ENCODE data around the gene CTNNBIP1.

Gene CTNNBIP1

DNA sequence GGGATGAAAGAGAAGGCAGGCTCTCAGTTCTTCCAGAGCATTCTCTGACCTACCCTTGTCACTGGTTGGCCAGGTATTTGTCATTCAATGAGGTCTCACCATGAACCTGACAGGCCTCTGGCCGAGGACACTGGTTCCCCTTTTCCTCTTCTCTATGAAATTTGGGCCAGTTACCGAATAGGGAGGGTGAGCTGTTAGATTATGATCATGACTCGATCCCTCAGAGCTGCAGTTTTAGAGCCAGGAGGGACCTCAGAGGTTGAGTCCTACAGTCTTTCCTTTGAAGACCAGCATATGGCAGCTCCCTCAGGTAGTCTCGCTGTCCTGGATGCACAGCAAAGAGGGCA is 56.8 kb downstream of the CTNNBIP1 start:
- no peaks in the 10 kb centered on the region for H3K27me3 ChIP-seq (replicated peaks)
- H3K36me3 ChIP-seq (replicated peaks) = no peaks in the 10 kb centered on the region
- in situ Hi-C loops (cut with HindIII; ENCODE audit: low pct_ligation_motif_present, low sequenced_read_pairs) = no loop called here
- no peak overlapping the region for H3K27ac ChIP-seq
- DNase-seq = no peak
- TF ChIP-seq, protein P1, sequence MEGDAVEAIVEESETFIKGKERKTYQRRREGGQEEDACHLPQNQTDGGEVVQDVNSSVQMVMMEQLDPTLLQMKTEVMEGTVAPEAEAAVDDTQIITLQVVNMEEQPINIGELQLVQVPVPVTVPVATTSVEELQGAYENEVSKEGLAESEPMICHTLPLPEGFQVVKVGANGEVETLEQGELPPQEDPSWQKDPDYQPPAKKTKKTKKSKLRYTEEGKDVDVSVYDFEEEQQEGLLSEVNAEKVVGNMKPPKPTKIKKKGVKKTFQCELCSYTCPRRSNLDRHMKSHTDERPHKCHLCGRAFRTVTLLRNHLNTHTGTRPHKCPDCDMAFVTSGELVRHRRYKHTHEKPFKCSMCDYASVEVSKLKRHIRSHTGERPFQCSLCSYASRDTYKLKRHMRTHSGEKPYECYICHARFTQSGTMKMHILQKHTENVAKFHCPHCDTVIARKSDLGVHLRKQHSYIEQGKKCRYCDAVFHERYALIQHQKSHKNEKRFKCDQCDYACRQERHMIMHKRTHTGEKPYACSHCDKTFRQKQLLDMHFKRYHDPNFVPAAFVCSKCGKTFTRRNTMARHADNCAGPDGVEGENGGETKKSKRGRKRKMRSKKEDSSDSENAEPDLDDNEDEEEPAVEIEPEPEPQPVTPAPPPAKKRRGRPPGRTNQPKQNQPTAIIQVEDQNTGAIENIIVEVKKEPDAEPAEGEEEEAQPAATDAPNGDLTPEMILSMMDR (IDR thresholded peaks at IDR 0.05; ENCODE audit: low read depth, low read length, missing control alignments) = no peak
- H3K4me3 ChIP-seq (ENCODE audit: low read depth, low read length) = no peak overlapping the region

GRCh38 chr1:9852410-9853248 is 57.4 kb downstream of the CTNNBIP1 start:
- DNase-seq = peak; percentile 54
- Histone ChIP-seq H3K27me3 (replicated peaks) (no peaks in the 10 kb centered on the region), H3K27ac (no peak overlapping the region), H3K4me3 (ENCODE audit: low read depth, low read length) (no peak overlapping the region), H3K36me3 (replicated peaks) (no peaks in the 10 kb centered on the region)
- in situ Hi-C loops (cut with HindIII; ENCODE audit: low pct_ligation_motif_present, low sequenced_read_pairs) = no loop called here
- TF ChIP-seq, protein P1 (IDR thresholded peaks at IDR 0.05; ENCODE audit: low read depth, low read length, missing control alignments) = no peak

GRCh38 chr1:9852004-9852403 is 58.1 kb downstream of the CTNNBIP1 start:
- H3K27me3 ChIP-seq (replicated peaks) = no peaks in the 10 kb centered on the region
- DNase-seq = no peak
- in situ Hi-C loops (cut with HindIII; ENCODE audit: low pct_ligation_motif_present, low sequenced_read_pairs) = no loop called here
- TF ChIP-seq, protein P1 (IDR thresholded peaks at IDR 0.05; ENCODE audit: low read depth, low read length, missing control alignments) = no peak
- H3K27ac ChIP-seq = no peak overlapping the region
- no peak overlapping the region for H3K4me3 ChIP-seq (ENCODE audit: low read depth, low read length)
- no peaks in the 10 kb centered on the region for H3K36me3 ChIP-seq (replicated peaks)

DNA sequence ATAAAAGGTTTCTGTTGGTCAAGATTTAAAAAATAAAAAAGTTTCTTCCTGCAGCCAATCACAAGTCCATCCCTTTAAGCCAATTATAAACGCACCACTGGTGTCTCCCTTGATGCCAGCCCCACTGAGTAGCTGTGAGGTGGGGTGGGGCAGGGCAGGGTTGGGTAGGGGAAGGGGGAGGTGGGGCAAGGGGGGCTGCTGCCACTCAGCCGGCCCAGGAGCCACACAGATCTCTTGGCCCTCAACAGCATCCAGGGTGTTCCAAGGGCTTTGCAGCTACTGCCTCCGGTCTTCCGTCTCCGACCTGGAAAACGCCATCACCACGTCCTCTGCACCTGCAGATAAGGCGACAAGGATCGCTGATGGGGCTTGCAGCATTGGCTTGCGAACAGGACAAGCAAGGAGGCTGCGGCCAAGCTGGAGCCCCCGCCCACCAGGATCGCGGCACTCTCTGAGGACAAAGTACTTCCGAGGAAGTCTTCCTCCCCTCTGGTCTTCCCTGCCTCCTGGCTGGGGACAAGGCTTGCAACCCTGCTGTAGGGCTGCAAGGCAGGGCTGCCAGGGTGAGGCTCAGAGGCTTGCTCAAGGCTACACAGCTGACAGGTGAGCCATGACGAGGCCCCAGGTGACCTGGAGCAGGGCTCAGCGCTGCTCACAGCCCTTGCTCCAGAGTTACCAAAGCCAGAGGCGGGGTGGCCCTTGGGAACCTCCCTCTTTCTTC is 59.5 kb downstream of the CTNNBIP1 start:
- H3K4me3 ChIP-seq (ENCODE audit: low read depth, low read length) = no peak overlapping the region
- in situ Hi-C loops (cut with HindIII; ENCODE audit: low pct_ligation_motif_present, low sequenced_read_pairs) = no loop called here
- H3K36me3 ChIP-seq (replicated peaks) = no peaks in the 10 kb centered on the region
- H3K27ac ChIP-seq = no peak overlapping the region
- H3K27me3 ChIP-seq (replicated peaks) = no peaks in the 10 kb centered on the region
- DNase-seq = no peak
- TF ChIP-seq, protein P1 (IDR thresholded peaks at IDR 0.05; ENCODE audit: low read depth, low read length, missing control alignments) = no peak

- in situ Hi-C loops (cut with HindIII; ENCODE audit: low pct_ligation_motif_present, low sequenced_read_pairs) = no loop called here
- H3K27ac ChIP-seq = no peak overlapping the region
Measured at GRCh38 chr1:9849691-9850441, 60.2 kb downstream of the CTNNBIP1 start.

More at GRCh38 chr1:9849691-9850441, 60.2 kb downstream of the CTNNBIP1 start:
- TF ChIP-seq, protein P1 (IDR thresholded peaks at IDR 0.05; ENCODE audit: low read depth, low read length, missing control alignments) = no peak
- DNase-seq = no peak
- Histone ChIP-seq H3K27me3 (replicated peaks) (no peaks in the 10 kb centered on the region), H3K36me3 (replicated peaks) (no peaks in the 10 kb centered on the region), H3K4me3 (ENCODE audit: low read depth, low read length) (no peak overlapping the region)

Measured in brain microvascular endothelial cell (primary cell).